ENCODE data around the gene SERP1. TPM values are rescaled to one million over a fixed set of nuclear protein-coding genes. Genes with fewer than 3 reads are reported as not detected.

Gene SERP1
- total RNA-seq, 1 experiment from 2014 or later = 568 TPM

Other genes starting within 250 kb of the SERP1 start
- gene TSC22D2, start 138.2 kb downstream of the SERP1 start, total RNA-seq (2014; rRNA removed; shearing (Covaris generic)) = 6.2 and 7.7 TPM in 2 replicates
- gene EIF2A, start 291 bp upstream of the SERP1 start, total RNA-seq (2014; rRNA removed; shearing (Covaris generic)) = 207 and 231 TPM in 2 replicates
- gene SELENOT, start 56.8 kb upstream of the SERP1 start, total RNA-seq (2014; rRNA removed; shearing (Covaris generic)) = 239 and 348 TPM in 2 replicates
- gene ERICH6, start 157.4 kb upstream of the SERP1 start, total RNA-seq (2014; rRNA removed; shearing (Covaris generic)) = not detected in 2 replicates
- 44.3 and 71.8 TPM in 2 replicates for gene SIAH2, start 216.7 kb upstream of the SERP1 start, total RNA-seq (2014; rRNA removed; shearing (Covaris generic))